H1 (cell line): Measurements from ENCODE around the gene TEX54. TPM values are rescaled to one million over a fixed set of nuclear protein-coding genes. Genes with fewer than 3 reads are reported as not detected.

Experiments
- CTCF ChIA-PET: fragments of 300-600 bp; sonication (Branson Sonifier 250); formaldehyde crosslinking; loops from one replicate; lab custom pipeline; 2021; ENCODE audit not compliant: partially characterized antibody; lab: Charles Lee
- POLR2A ChIA-PET: fragments of 300-600 bp; sonication (Branson Sonifier 250); formaldehyde crosslinking; loops from one replicate; lab custom pipeline; 2021; ENCODE audit warnings: inconsistent platforms; ENCODE audit not compliant: partially characterized antibody; lab: Charles Lee
- DNase-seq, 2 experiments: peaks; one replicate each; pipeline versions ENCODE4 v3.0.0 to v3.0.0-alpha.2; 2010 to 2022; ENCODE audit warnings: low spot score in 2 of 2, low read depth in 1 of 2, mixed read lengths in 1 of 2
- FAIRE-seq: peaks from 2 replicates; lab custom pipeline; 2011; peaks lifted over from hg19 to GRCh38; lab: Jason Lieb, UNC
- H2AFZ ChIP-seq: 2 replicates; pipeline ENCODE4 v1.8.1; 2012; ENCODE audit warnings: low read length, inconsistent platforms
- H2AK5ac ChIP-seq: 2 replicates; pipeline ENCODE4 v1.6.1; 2013; ENCODE audit warnings: low read depth, low read length
- H2BK120ac ChIP-seq: replicated peaks from 2 replicates; pipeline ENCODE3; 2013; ENCODE audit warnings: low read depth, low read length, inconsistent platforms
- H2BK12ac ChIP-seq: 2 replicates; pipeline ENCODE4 v1.6.1; 2013; ENCODE audit warnings: low read depth, low read length
- H2BK15ac ChIP-seq: 2 replicates; pipeline ENCODE4 v1.6.1; 2013; ENCODE audit warnings: low read length
- H2BK20ac ChIP-seq: 2 replicates; pipeline ENCODE4 v1.6.1; 2013; ENCODE audit warnings: low read length
- H2BK5ac ChIP-seq: 2 replicates; pipeline ENCODE4 v1.6.1; 2013; ENCODE audit warnings: low read depth, low read length
- H3K14ac ChIP-seq: 2 replicates; pipeline ENCODE4 v1.6.1; 2013; ENCODE audit warnings: inconsistent platforms; ENCODE audit not compliant: insufficient read length
- H3K18ac ChIP-seq: 2 replicates; pipeline ENCODE4 v1.6.1; 2013; ENCODE audit warnings: low read length; ENCODE audit errors: extremely low read depth
- H3K23ac ChIP-seq: 2 replicates; pipeline ENCODE4 v1.6.1; 2013; ENCODE audit warnings: inconsistent platforms; ENCODE audit not compliant: insufficient read length
- H3K23me2 ChIP-seq: 2 replicates; pipeline ENCODE4 v1.6.1; 2013; ENCODE audit warnings: low read depth, low read length
- H3K27ac ChIP-seq: 2 replicates; pipeline ENCODE4 v1.6.1; 2011; ENCODE audit warnings: low read depth, low read length, inconsistent platforms
- H3K27me3 ChIP-seq, 4 experiments: replicated peaks in 1 of 4; 1 replicate in 1 of 4; 2 replicates in 3 of 4; pipeline versions ENCODE4 v1.6.1 to v1.8.1; 2011 to 2013; ENCODE audit warnings: low read length in 3 of 4, mild to moderate bottlenecking in 3 of 4, inconsistent platforms in 2 of 4, mixed read lengths in 2 of 4, moderate library complexity in 1 of 4; ENCODE audit not compliant: control insufficient read depth in 3 of 4, insufficient read depth in 3 of 4; ENCODE audit errors: extremely low read depth in 1 of 4
- H3K36me3 ChIP-seq, 4 experiments: 2 replicates each; pipeline versions ENCODE4 v1.6.1 to v1.8.1; 2011 to 2013; ENCODE audit warnings: mild to moderate bottlenecking in 4 of 4, low read length in 3 of 4, moderate library complexity in 2 of 4, control low read depth in 1 of 4, inconsistent platforms in 1 of 4; ENCODE audit not compliant: insufficient read depth in 4 of 4, control insufficient read depth in 2 of 4
- H3K4ac ChIP-seq: replicated peaks from 2 replicates; pipeline ENCODE3; 2013; ENCODE audit warnings: low read length, low read depth, mixed read lengths, inconsistent platforms; ENCODE audit not compliant: insufficient read length
- H3K4me1 ChIP-seq, 4 experiments: replicated peaks in 1 of 4; 1 replicate in 1 of 4; 2 replicates in 3 of 4; pipeline versions ENCODE4 v1.6.1 to v1.8.1; 2011 to 2013; ENCODE audit warnings: low read length in 3 of 4, inconsistent platforms in 2 of 4, mixed read lengths in 1 of 4; ENCODE audit not compliant: insufficient read depth in 4 of 4, control insufficient read depth in 3 of 4
- H3K4me2 ChIP-seq, 2 experiments: 2 replicates each; pipeline versions ENCODE4 v1.6.1 to v1.8.1; 2011 to 2013; ENCODE audit warnings: low read depth in 2 of 2, low read length in 2 of 2, control low read depth in 1 of 2, inconsistent platforms in 1 of 2, mild to moderate bottlenecking in 1 of 2; ENCODE audit not compliant: insufficient read depth in 1 of 2
- H3K4me3 ChIP-seq, 4 experiments: fragments of 200-600, 300-600 bp in 1 of 4; sonication (generic), shearing (Covaris generic), sonication (Bioruptor Twin) in 1 of 4; 2 replicates each; pipeline versions ENCODE4 v1.5.1 to v1.8.1; 2011 to 2016; ENCODE audit warnings: low read length in 4 of 4, low read depth in 3 of 4, control low read depth in 2 of 4, inconsistent platforms in 2 of 4, mild to moderate bottlenecking in 2 of 4, mixed read lengths in 1 of 4, moderate library complexity in 1 of 4; ENCODE audit not compliant: insufficient read depth in 2 of 4; ENCODE audit errors: extremely low read depth in 1 of 4
- H3K56ac ChIP-seq: replicated peaks from 2 replicates; pipeline ENCODE3; 2013; ENCODE audit warnings: low read depth, mild to moderate bottlenecking, mixed read lengths, low read length, inconsistent platforms; ENCODE audit not compliant: insufficient read length
- H3K79me1 ChIP-seq: 2 replicates; pipeline ENCODE4 v1.6.1; 2013; ENCODE audit warnings: low read depth, low read length, control low read depth
- H3K79me2 ChIP-seq, 2 experiments: 2 replicates each; pipeline versions ENCODE4 v1.6.1 to v1.8.1; 2012 to 2013; ENCODE audit warnings: low read length in 2 of 2, mild to moderate bottlenecking in 2 of 2, inconsistent platforms in 1 of 2; ENCODE audit not compliant: insufficient read depth in 2 of 2, control insufficient read depth in 1 of 2
- H3K9ac ChIP-seq, 4 experiments: replicated peaks in 1 of 4; 1 replicate in 1 of 4; 2 replicates in 3 of 4; pipeline versions ENCODE4 v1.6.1 to v1.8.1; 2011 to 2013; ENCODE audit warnings: low read depth in 3 of 4, low read length in 3 of 4, control low read depth in 2 of 4, mild to moderate bottlenecking in 2 of 4, moderate library complexity in 2 of 4, inconsistent platforms in 1 of 4; ENCODE audit errors: extremely low read depth in 1 of 4
- H3K9me3 ChIP-seq, 2 experiments: 2 replicates each; pipeline versions ENCODE4 v1.6.1 to v1.8.1; 2012 to 2013; ENCODE audit warnings: mild to moderate bottlenecking in 2 of 2, moderate library complexity in 2 of 2, control low read depth in 1 of 2, inconsistent platforms in 1 of 2, low read depth in 1 of 2, low read length in 1 of 2, mixed read lengths in 1 of 2; ENCODE audit not compliant: insufficient read depth in 2 of 2
- H4K20me1 ChIP-seq, 2 experiments: replicated peaks in 1 of 2; 2 replicates each; pipeline versions ENCODE3 to v1.8.1; 2011 to 2013; ENCODE audit warnings: inconsistent platforms in 2 of 2, low read length in 2 of 2, mild to moderate bottlenecking in 1 of 2; ENCODE audit not compliant: insufficient read depth in 2 of 2, control insufficient read depth in 1 of 2
- H4K5ac ChIP-seq: 2 replicates; pipeline ENCODE4 v1.6.1; 2013; ENCODE audit warnings: low read length, low read depth, mixed read lengths, inconsistent platforms; ENCODE audit not compliant: insufficient read length
- H4K8ac ChIP-seq: 2 replicates; pipeline ENCODE4 v1.8.0; 2013; ENCODE audit warnings: mild to moderate bottlenecking, moderate library complexity, low read length, inconsistent platforms; ENCODE audit not compliant: insufficient read depth; ENCODE audit errors: extremely low read depth
- H4K91ac ChIP-seq: replicated peaks from 2 replicates; pipeline ENCODE3; 2013; ENCODE audit warnings: low read length, mixed read lengths, inconsistent platforms; ENCODE audit not compliant: insufficient read length
- BACH1 ChIP-seq: IDR thresholded peaks from 2 replicates; pipeline ENCODE4 v1.6.1; 2012; ENCODE audit warnings: low read length, improper control_type of control experiment
- CHD2 ChIP-seq: IDR thresholded peaks from 2 replicates; pipeline ENCODE4 v1.6.1; 2012; ENCODE audit warnings: low read length, improper control_type of control experiment
- EGR1 ChIP-seq: IDR thresholded peaks from 2 replicates; pipeline ENCODE4 v1.6.1; 2011; ENCODE audit warnings: low read depth, low read length, borderline replicate concordance
- EP300 ChIP-seq, 2 experiments: IDR thresholded peaks; 1 replicate in 1 of 2; 2 replicates in 1 of 2; pipeline ENCODE4 v1.6.1; 2011 to 2012; ENCODE audit warnings: low read depth in 2 of 2, low read length in 2 of 2, mild to moderate bottlenecking in 2 of 2, borderline replicate concordance in 1 of 2, inconsistent platforms in 1 of 2, moderate library complexity in 1 of 2
- GTF2F1 ChIP-seq: IDR thresholded peaks from 2 replicates; pipeline ENCODE4 v1.6.1; 2012; ENCODE audit warnings: low read depth, low read length, improper control_type of control experiment, borderline replicate concordance
- HDAC2 ChIP-seq, 2 experiments: fragments of 300-600 bp in 1 of 2; sonication (generic) in 1 of 2; IDR thresholded peaks; 2 replicates each; pipeline ENCODE4 v1.6.1; 2011 to 2012; ENCODE audit warnings: low read depth in 2 of 2, low read length in 2 of 2, mild to moderate bottlenecking in 2 of 2, moderate library complexity in 2 of 2, borderline replicate concordance in 1 of 2, inconsistent platforms in 1 of 2
- KDM1A ChIP-seq: fragments of 200-600, 300-600 bp; sonication (generic); IDR thresholded peaks from 2 replicates; pipeline ENCODE4 v1.7.1; 2016; ENCODE audit warnings: mild to moderate bottlenecking, low read length, borderline replicate concordance
- KDM4A ChIP-seq: IDR thresholded peaks from one replicate; pipeline ENCODE4 v1.7.1; 2012; ENCODE audit warnings: low read depth, mild to moderate bottlenecking, moderate library complexity, low read length, inconsistent platforms; ENCODE audit not compliant: severe bottlenecking
- NANOG ChIP-seq: IDR thresholded peaks from 2 replicates; pipeline ENCODE4 v1.6.1; 2011; ENCODE audit warnings: low read length, low read depth, mild to moderate bottlenecking, inconsistent platforms; ENCODE audit not compliant: insufficient read depth, poor library complexity, severe bottlenecking
- SIRT6 ChIP-seq: IDR thresholded peaks from one replicate; pipeline ENCODE4 v1.7.1; 2012; ENCODE audit warnings: low read length, inconsistent platforms
- WGBS, 2 experiments: shearing (Covaris generic) in 1 of 2; methylation state at CpG; one replicate each; pipeline versions ENCODE4 v1.1.6 to v1.1.7; 2013 to 2015; ENCODE audit warnings: low lambda C conversion rate in 2 of 2, mixed read lengths in 2 of 2, inconsistent platforms in 1 of 2, low coverage in 1 of 2, missing lambda C conversion rate in 1 of 2; ENCODE audit not compliant: insufficient replicate concordance in 2 of 2, insufficient coverage in 1 of 2, insufficient read length in 1 of 2; ENCODE audit errors: extremely low coverage in 1 of 2, missing lambda C conversion rate in 1 of 2; 5-methylcytosine and 5-hydroxymethylcytosine counted together
- polyA plus RNA-seq, 7 experiments: library from polyadenylated mRNA; depleted of rRNA in 3 of 7; stranded (reverse) in 5 of 7; unstranded in 2 of 7; fragments of >200 nt in 5 of 7; fragments of 200-250 nt in 2 of 7; gene quantifications; 1 replicate in 5 of 7; 2 replicates in 1 of 7; 4 replicates in 1 of 7; pipeline versions ENCODE4 v1.2.1 to v1.2.3, GENCODE V29; 2011 to 2013; ENCODE audit warnings: missing spikeins in 2 of 7, mixed read lengths in 2 of 7
- total RNA-seq: library from RNA; stranded (reverse); fragmentation: NEBNext Ultra II Directional; extraction: Animal tissue kit (Norgen Biotek cat#: 25700); gene quantifications from 2 replicates; pipeline ENCODE4 v1.2.1, GENCODE V29; 2021

The TEX54 gene
- total and polyA plus RNA-seq, 2 of the 8 experiments (the other 6 are each of a cell fraction or from before 2014, with no cell fraction given): 1.2 TPM; not detected in 1

- no peak for FAIRE-seq
- no peak for TF ChIP-seq EGR1
- TF ChIP-seq SIRT6: no peak
- TF ChIP-seq KDM1A: no peak
- TF ChIP-seq EP300 (IDR thresholded peaks at IDR 0.05; ENCODE audit: borderline replicate concordance in 1 of 2, low read depth in 2 of 2, low read length in 2 of 2): no peak
- TF ChIP-seq HDAC2 (IDR thresholded peaks at IDR 0.05; ENCODE audit: borderline replicate concordance in 1 of 2, low read depth in 2 of 2, low read length in 2 of 2): no peak
- TF ChIP-seq KDM4A: no peak
- no peak for TF ChIP-seq BACH1
- TF ChIP-seq NANOG: no peak
- no peak for TF ChIP-seq CHD2
- no peak for TF ChIP-seq GTF2F1
Observed at GRCh38 chr11:62856333-62856895, 23.8 kb upstream of the TEX54 start.

More at GRCh38 chr11:62856333-62856895, 23.8 kb upstream of the TEX54 start:
- Histone ChIP-seq H3K14ac (peak overlapping the region; percentile 2), H3K4me2 (peak overlapping the region; percentile 78 to 95), H4K8ac (peak overlapping the region; percentile 98; the same call in 1 of the 2 replicates), H3K79me2 (peaks cover 55 to 89% of the 10 kb centered on the region in 2 experiments), H3K4me1 (peaks cover 4 to 8% (median 7%) of the 10 kb centered on the region in 4 experiments; a peak in 4 of 7 replicates), H4K91ac (peak overlapping the region; percentile 100), H3K36me3 (peaks cover 32 to 57% (median 37%) of the 10 kb centered on the region in 4 experiments), H3K56ac (peak overlapping the region; percentile 98), H3K4ac (peak overlapping the region; percentile 100), H2AK5ac (peak overlapping the region; percentile 100), H4K5ac (peak overlapping the region; percentile 94), H2BK20ac (no peak overlapping the region), H3K9ac (peak overlapping the region; percentile 96 to 100 (median 100)), H3K79me1 (peaks cover 5% of the 10 kb centered on the region; the same call in 1 of the 2 replicates), H3K18ac (peak overlapping the region; percentile 100), H3K9me3 (no peaks in the 10 kb centered on the region), H2BK5ac (peak overlapping the region; percentile 100), H3K27ac (peak overlapping the region; percentile 96), H3K27me3 (no peaks in the 10 kb centered on the region), H2AFZ (no peak overlapping the region), H3K23ac (no peak overlapping the region), H4K20me1 (peaks cover 4 to 28% of the 10 kb centered on the region in 2 experiments), H2BK120ac (peak overlapping the region; percentile 91), H2BK12ac (peak overlapping the region; percentile 96), H3K4me3 (peak overlapping the region; percentile 74 to 100 (median 90)), H2BK15ac (peak overlapping the region; percentile 97), H3K23me2 (peaks cover 14% of the 10 kb centered on the region)
- POLR2A ChIA-PET: interaction anchor here (0.6 to 20.0 kb wide), 48 partner anchors 7 to 1375 kb away, joined by 3 to 2104 read pairs (median 7); partner anchors contain the start of genes BSCL2, C11orf98, CHRM1 and CSKMT
- CTCF ChIA-PET: interaction anchor here (0.7 to 1.2 kb wide), 3 partner anchors 15 to 143 kb away, joined by 3 to 5 read pairs (median 3); no protein-coding TSS in a partner anchor
- no peak for DNase-seq
- 1% methylated on average over 17 of the region's 20 CpGs; no CpG with 5 or more reads in 1 of the 2 experiments for WGBS, 2 experiments
